GM18867 (cell line): ENCODE results near the gene TTLL7.
"Not testable (repeated sequence)": the region's sequence is repeated elsewhere in the genome, so short reads cannot be mapped to it uniquely, and the experiment has no call there.

Experiments used
- ATAC-seq: cut with Tn5 transposase; IDR thresholded peaks from one replicate; pipeline ENCODE4 v1.9.1; 2021; ENCODE audit warnings: mild to moderate bottlenecking, moderate library complexity; ENCODE audit not compliant: unreplicated experiment

The TTLL7 gene

DNA sequence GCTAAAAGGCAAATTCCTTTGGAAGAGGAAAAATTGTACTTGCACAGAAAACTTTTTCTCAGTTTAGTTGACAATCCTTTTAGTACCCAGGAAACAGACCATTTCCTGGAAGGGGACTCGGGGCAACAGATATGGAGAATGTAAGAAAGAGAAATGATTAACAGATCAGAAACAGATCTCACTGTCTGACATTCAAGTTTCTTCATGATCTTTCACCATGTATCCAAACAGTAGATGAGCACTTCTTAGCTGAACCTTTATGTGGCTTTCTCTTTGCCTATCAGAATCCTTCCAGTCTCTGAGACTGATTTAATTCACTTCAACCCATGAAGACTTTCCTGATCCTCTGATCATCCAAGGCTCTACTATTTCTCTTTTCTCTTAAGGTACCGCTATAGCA lies 2.7 kb downstream of the TTLL7 start:
- ATAC-seq: no peak

GRCh38 chr1:83995649-83996048 lies 3.3 kb downstream of the TTLL7 start:
- ATAC-seq: no peak

- no peak for ATAC-seq
Observed at GRCh38 chr1:83994111-83994510, 4.8 kb downstream of the TTLL7 start.

GRCh38 chr1:83990734-83991133 lies 8.2 kb downstream of the TTLL7 start:
- no peak for ATAC-seq

GRCh38 chr1:83985048-83985447 lies 13.9 kb downstream of the TTLL7 start:
- ATAC-seq: no peak

- ATAC-seq: not testable (repeated sequence)
Observed at GRCh38 chr1:83983918-83984317, 15.0 kb downstream of the TTLL7 start.

DNA sequence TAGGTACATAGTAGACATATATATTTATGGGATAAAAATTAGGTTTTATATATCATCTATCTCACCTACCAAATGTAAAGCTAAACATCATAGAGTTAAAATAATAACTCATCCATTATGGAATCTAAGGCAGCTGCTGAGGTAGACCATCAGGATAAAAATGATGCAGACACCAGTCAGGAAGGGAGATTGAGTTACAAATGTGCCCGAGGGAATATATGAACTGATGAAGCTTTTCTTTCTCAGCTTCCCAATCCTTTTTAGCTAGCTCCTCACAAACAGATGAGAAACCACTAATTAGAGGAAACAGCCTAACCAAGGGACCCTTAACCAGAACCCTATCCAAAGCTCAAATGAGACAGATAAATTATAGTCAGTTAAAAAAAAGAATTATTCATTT lies 20.9 kb downstream of the TTLL7 start:
- ATAC-seq: no peak

DNA sequence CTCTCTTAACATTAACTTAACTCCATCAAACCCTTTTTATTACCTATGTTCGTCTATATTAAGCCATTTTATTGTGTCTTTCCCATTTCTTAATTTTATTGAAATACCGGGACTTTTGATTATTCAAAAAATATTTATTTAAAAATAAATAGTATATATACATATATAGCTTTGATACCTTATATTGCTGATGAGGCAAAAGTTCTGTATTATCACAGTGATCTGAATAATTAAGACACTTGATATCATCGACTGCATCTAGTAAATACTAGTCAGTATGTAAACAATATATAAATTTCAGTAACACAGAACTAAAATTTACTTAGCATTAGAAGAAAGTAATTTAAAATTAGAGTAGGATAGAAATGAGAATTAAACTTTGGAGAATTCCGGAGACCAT lies 22.0 kb downstream of the TTLL7 start:
- ATAC-seq: no peak

GRCh38 chr1:83970802-83971201 lies 28.1 kb downstream of the TTLL7 start:
- ATAC-seq: no peak

GRCh38 chr1:83970114-83970513 lies 28.8 kb downstream of the TTLL7 start:
- no peak for ATAC-seq

GRCh38 chr1:83967336-83967735 lies 31.6 kb downstream of the TTLL7 start:
- no peak for ATAC-seq

- no peak for ATAC-seq
Observed at GRCh38 chr1:83964153-83964552, 34.8 kb downstream of the TTLL7 start.

DNA sequence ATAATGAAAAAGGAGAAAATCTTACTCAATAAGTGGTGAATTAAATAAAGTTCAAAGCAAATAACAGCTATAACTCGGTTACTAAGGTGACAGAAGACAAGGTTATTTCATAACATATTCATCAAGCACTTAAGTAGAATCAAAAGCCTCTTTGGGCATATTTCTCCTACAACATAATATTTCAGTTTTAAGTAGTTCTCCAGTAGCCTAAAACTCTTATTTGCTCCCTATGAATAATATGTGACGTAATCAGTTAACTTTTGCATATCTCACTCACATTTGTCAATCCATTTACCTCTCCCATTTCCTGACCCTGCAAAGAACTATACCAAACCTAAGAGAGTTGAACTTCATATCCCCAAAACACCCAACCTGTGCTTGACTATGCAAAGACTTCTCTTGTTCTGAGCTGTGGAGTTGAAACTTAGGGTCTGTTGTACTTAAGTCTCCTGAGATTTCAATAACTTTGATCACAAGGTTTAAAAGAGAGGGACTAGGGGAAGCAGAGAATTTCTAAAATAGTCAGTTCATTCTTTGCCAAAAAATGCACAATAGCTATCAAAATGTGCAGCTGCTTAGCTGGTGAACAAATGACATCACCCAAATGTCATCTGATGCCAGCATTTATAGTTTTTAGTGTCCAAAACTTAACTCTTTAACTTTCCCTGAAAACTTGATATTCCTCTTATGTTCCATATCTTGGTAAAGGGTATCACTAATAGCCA lies 37.2 kb downstream of the TTLL7 start:
- no peak for ATAC-seq

- no peak for ATAC-seq
Observed at GRCh38 chr1:83960669-83961277, 38.2 kb downstream of the TTLL7 start.

DNA sequence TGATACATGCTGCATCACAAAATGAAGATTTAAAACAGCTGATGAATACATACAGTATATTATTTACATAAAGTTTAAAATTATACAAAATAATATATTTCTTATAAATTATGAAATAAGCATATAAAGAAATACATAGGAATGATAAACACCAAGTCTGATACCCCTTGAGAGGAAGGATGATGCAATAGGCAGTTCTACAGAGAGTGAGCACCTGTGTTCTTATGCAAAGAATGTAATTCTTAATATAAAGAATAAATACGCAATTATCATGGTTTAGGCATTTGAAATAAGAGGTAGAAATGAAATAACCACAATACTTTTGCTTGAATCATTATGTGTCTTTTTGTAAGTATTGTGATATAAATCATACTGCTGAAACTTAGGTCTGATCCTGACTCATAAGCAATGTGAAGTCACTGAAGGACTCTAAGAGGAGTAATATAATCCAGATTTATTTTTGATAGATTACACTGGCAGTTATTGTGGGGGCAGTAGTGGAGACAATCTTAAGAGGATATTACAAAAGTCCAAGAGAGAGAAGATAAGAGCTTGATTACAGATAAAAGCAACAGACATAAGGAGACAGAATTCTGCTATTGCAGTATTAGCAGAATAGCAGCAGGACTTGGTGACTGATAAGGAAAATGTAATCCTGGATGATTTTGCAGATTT lies 39.0 kb downstream of the TTLL7 start:
- ATAC-seq: no peak

- no peak for ATAC-seq
Observed at GRCh38 chr1:83958704-83959103, 40.2 kb downstream of the TTLL7 start.

DNA sequence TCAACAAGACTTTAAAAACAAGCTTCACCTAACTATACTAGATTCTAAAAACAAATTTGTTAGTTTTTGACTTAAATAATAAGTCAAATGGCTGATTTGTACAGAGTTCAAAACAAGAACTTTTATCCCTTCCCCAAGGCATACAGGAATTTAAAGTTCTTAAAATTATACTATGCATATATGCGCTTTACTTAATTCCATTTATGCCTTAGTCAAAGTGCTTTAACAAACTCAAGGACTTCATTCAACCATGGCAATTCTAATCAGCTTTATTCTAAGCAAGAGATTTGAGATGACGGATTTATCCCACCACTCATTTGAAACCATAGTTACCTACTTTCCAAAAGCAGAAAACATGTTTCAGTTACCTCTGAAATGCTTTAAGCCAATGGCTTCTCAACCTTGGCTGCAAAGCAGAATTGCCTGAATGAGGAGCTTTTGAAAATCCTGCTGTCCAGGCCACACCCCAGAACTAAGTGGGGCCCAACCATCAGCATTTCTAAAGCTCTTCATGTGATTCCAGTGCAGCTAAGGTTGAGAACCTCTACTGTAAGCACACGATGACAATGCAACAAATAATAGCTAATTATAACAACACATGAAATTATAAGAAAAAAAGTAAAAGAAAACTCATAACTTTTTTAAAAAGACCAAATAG lies 44.6 kb downstream of the TTLL7 start:
- no peak for ATAC-seq

GRCh38 chr1:83950106-83950661 lies 48.7 kb downstream of the TTLL7 start:
- ATAC-seq: no peak

- ATAC-seq: no peak
Observed at GRCh38 chr1:83942914-83943313, 56.0 kb downstream of the TTLL7 start.

DNA sequence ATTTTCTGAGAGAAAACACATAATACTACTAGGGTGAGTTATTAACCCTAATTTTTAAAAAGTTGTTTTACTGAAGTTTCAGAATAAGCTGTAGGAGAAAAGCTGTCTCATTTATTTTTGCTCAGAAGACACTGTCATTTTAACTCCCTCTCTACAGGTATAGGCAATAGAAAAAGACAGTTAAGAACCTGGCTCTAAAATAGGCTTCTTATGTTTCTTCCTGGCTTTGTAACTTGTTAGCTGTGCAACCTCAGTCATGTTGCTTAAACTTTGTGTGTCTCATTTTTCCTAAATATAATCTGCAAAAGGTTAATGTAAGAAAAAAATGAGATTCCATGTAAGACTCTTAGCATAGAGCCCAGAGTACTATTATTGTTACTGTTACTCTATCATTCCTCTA lies 64.4 kb downstream of the TTLL7 start:
- no peak for ATAC-seq

DNA sequence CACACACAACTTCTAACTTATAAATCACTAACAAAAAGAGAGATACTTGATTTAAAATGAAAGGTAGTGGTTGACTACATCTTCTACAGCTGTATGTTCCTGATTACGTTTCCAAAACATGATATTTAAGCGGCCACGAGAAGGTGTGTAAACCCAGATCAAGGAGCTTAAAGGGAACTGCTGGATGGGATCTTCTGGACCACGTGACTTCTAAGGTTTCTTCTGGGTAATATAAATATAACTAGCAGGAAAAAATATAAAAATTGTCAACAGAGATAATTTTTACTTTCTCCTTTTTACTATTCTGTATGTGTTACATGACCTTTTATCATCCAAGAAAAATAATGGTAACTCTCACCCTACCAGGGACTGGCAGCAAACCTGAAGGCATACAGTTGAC lies 66.2 kb downstream of the TTLL7 start:
- no peak for ATAC-seq
